HG02763 (cell line): ENCODE results near the gene RELA.
"Not testable (repeated sequence)": the region's sequence is repeated elsewhere in the genome, so short reads cannot be mapped to it uniquely, and the experiment has no call there.

ENCODE experiments used
- ATAC-seq: cut with Tn5 transposase; IDR thresholded peaks from one replicate; pipeline ENCODE4 v1.9.1; 2021; ENCODE audit warnings: mild to moderate bottlenecking, moderate library complexity; ENCODE audit not compliant: unreplicated experiment

Gene RELA

GRCh38 chr11:65662799-65663638 is at the start of gene RELA:
Gene RELA, minus strand, starts transcription at chr11:65662916. Its CDS starts 84 bp downstream, at chr11:65662832.
- peak; percentile 84 for ATAC-seq

DNA sequence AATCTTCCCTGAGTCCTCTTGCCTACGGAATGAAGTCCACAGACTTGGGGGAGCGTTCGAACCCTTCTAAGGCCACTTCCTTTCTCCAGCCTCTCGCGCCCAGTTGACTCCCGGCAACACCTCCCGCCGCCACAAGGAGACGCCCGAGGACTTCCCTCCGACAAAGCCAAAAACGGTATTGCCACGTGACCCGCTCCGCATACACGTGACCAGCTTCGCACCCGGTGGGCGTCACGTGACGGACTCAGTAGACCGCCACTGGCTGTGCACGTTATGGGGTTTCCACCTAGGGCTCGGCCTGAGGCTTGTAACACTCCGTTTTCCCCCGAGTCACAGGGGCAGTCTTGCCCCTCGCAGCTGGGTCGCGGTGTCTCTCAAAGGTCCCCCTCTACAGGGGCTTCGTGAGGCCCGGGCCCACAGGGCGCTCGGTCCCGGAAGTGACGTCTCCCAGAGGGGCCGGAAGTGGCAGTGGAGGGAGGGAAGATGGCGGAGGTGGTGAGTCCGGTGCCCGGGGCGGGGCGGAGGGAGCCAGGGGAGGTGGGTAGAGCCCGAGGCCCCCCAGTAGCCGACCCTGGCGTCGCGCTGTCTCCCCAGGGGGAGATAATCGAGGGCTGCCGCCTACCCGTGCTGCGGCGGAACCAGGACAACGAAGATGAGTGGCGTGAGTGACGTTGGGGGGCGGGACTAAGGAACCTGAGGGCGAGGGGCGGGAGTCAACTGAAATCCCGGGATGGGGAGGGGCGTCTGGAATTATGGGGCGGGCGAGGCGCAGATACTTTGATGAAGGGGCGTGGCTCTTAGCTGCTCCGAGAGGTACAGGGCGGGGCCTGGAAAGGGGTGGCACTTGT is 49.3 kb upstream of the RELA start, which contains the start of gene KAT5:
Gene KAT5 (plus strand): TSS at position 468 of the 848 bp plus-strand sequence. CDS start 16 bp downstream, at position 484.
- peak; percentile 84 for ATAC-seq

- ATAC-seq = no peak
Observed at GRCh38 chr11:65710421-65710820, 47.7 kb upstream of the RELA start.

- ATAC-seq = no peak
Observed at GRCh38 chr11:65709661-65710060, 46.9 kb upstream of the RELA start.

DNA sequence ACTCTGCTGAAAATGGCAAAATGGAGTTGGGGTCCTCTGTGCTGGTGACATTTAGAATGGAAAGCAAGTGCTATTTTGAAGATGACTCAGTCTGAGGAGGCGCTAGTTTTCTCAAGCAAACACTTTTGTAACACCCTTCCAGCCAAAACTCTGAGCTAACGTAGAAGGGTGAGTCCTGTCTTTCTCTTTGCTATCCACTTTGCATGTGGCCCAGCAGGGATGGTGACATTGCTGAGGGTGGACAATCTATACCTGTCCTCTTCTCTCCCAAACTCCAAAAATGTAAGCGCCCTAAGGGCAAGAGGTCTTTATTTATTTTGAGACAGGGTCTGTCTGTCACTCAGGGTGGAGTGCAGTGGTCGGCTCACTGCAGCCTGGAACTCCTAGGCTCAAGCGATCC is 45.7 kb upstream of the RELA start:
- no peak for ATAC-seq

DNA sequence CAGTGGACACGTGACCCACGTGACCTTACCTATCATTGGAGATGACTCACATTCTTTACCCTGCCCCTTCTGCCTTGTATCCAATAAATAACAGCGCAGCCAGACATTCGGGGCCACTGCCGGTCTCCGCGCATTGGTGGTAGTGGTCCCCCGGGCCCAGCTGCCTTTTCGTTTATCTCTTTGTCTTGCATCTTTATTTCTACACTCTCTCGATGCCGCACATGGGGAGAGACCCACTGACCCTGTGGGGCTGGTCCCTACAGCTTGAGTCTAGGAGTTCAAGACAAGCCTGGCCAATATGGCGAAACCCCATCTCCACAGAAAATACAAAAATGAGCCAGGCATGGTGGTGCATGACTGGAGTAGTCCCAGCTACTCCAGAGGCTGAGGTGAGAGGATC is 44.3 kb upstream of the RELA start:
- not testable (repeated sequence) for ATAC-seq

DNA sequence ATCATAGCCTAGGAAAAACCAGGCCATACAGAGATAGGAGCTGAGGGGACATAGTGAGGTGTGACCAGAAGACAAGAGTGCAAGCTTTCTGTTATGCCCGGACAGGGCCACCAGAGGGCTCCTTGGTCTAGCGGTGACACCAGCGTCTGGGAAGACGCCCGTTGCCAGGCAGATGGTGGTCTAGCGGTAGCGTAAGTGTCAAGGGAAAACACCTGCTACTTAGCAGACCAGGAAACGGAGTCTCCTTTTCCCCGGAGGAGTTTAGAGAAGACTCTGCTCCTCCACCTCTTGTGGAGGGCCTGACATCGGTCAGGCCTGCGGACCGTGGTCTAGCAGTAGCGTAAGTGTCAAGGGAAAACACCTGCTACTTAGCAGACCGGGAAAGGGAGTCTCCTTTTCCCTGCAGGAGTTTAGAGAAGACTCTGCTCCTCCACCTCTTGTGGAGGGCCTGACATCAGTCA is 43.6 kb upstream of the RELA start:
- ATAC-seq = not testable (repeated sequence)

GRCh38 chr11:65703846-65704245 is 41.1 kb upstream of the RELA start:
- ATAC-seq = no peak

DNA sequence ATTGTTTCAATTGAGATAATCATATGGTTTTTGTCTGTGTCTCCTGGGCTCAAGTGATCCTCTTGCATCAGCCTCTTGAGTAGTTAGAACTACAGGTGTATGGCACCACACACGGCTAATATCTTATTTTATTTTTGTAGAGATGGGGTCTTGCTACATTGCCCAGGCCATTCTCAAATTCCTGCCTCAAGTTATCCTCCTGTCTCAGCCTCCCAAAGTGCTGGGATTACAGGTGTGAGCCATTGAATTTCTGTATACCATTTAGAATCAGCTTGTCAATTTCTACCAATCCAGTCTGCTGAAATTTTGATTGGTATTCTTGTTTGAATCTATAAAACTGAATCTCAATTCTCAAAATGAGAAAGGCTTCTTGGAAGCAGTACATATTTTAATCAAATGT is 39.0 kb upstream of the RELA start:
- no peak for ATAC-seq

GRCh38 chr11:65700399-65700798 is 37.7 kb upstream of the RELA start:
- no peak for ATAC-seq

- ATAC-seq = no peak
Observed at GRCh38 chr11:65699306-65699705, 36.6 kb upstream of the RELA start.

DNA sequence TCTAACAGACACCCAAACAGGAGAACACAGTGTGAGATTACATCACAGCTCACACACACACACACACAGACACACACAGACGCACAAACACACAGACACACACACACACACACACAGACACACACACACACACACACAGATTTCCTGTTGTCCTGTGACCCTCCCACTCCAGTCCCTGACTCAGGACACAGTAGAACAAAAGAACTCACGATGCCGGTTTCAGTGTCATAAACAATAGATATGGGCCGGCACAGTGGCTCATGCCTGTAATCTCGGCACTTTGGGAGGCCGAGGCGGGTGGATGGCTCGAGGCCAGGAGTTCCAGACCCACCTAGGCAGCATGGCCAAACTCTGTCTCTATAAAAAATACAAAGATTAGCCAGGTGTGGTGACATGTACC is 35.5 kb upstream of the RELA start:
- no peak for ATAC-seq

DNA sequence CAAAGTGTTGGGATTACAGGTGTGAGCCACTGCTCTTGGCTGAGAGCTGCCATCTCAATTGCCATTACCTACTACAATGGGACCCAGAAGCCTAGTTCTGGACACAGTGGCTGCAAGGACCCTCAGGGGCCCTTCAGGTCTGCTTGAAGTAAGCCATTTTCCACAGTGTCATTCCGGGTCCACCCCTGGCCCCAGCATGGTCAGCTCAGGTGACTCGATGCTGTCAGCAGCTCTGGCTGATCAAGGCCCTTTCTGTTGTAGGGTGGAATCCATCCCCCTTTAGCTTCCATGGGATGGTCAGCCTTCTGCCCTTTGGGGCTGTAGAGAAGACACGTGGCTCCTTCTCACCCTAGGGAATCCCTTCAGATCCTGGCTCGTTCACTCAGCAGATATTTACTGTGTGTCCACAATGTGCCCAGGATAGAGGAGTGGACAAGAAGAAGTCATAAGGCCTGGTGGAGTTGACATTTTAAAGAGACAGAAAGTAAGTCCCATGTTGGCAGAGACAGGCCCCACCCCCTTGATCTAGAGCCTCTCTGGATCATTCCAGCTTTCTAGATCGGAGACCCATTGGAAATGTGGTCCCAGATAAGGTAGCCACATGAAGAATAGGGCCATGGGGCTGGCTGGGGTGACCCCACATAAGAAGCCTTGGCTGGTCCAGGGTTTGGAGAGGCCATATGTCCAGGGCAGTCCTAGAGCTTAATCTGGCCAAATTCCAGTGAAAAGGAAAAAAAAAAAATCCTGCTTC is 34.3 kb upstream of the RELA start:
- ATAC-seq = no peak

DNA sequence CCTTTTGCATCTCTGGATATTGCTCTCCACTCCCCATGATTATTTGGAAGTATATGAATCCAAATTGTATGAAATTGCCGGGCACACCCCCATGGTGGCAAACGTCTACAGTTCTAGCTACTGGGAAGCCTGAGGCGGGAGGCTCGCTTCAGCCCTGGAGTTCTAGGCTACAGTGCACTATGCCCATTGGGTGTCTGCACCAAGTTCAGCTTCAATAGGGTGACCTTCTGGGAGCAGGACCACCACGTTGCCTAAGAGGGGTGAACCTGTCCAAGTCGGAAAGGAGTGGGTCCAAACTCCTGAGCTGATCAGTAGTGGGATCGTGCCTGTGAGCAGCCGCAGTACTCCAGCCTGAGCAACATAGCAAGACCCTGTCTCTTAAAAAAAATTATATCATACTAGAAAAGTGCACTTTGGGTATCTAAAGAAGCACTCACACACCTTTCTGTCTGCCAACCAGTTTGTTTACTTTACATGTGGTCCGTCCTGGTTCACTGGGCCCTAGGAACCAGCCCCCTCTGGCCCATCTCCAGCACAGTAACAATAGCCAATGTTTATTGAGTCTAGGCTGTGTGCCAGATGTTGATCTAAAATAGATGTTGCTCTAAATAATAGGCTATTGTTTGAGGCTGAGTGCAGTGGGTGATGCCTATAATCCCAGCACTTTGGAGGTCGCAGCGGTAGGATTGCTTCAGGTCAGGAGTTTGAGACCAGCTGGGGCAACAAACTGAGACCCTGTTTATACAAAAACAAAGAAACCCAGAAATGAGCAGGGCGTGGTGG is 32.9 kb upstream of the RELA start:
- no peak for ATAC-seq

DNA sequence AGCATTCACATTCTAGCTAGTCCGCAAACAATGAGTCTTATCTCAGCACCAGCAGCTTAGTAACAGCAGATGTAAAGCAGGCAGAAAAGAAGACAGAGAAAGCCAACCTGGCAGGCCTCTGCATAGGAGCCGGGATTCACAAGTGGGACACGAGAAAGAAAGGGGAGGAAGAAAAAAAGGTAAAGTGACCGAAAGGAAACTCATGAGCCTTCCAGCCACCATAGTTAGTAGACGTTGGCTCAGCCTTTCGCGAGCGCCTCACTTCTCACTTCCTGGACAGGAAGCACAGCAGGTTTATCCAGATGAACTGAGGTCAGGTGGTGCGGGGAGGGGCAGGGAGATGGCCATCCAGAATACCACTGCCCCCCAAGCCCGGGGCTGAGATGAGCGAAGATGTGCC is 29.7 kb upstream of the RELA start:
- no peak for ATAC-seq

DNA sequence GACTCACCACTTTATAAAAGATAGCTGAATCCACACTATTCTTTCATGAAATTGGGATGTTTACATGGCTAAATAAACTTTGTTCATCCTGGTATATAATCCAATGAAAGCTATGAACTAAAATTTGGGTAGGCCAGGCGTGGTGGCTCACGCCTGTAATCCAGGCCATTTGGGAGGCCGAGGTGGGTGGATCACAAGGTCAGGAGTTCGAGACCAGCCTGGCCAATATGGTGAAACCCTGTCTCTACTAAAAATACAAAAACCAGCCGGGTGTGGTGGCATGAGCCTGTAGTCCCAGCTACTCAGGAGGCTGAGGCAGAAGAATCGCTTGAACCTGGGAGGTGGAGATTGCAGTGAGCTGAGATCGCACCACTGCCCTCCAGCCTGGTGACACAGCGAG is 29.1 kb upstream of the RELA start:
- not testable (repeated sequence) for ATAC-seq

- ATAC-seq = no peak
Observed at GRCh38 chr11:65685981-65686380, 23.3 kb upstream of the RELA start.

- not testable (repeated sequence) for ATAC-seq
Observed at GRCh38 chr11:65683480-65683879, 20.8 kb upstream of the RELA start.

- no peak for ATAC-seq
Observed at GRCh38 chr11:65680192-65680743, 17.6 kb upstream of the RELA start.

DNA sequence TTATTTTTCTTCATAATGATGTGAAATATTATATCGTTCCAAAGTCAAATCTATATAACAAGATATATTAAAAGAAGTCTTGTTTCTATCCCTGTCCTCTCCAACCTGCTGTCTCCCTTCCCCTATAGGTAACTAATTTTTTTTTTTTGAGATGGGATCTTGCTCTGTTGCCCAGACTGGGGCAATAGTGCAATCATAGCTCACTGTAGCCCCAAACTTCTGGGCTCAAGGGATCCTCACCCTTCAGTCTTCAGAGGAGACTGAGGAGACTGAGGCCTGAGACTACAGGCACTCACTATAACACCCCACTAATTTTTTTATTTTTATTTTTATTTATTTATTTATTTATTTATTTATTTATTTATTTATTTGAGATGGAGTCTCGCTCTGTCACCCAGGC is 10.3 kb upstream of the RELA start:
- no peak for ATAC-seq
